Testis (tissue), 3 donors: ENCODE data around the gene ARL5C. TPM values are rescaled to one million over a fixed set of nuclear protein-coding genes. Genes with fewer than 3 reads are reported as not detected.
"Not testable (repeated sequence)": the region's sequence is repeated elsewhere in the genome, so short reads cannot be mapped to it uniquely, and the experiment has no call there.

ENCODE experiments used
- DNase-seq: peaks from one replicate; pipeline ENCODE4 v3.0.0-alpha.2; 2019
- H3K27ac ChIP-seq, 2 donors: fragments of 200-600 bp; sonication (generic); one replicate each; pipeline ENCODE4 v1.5.1; 2019
- H3K27me3 ChIP-seq: fragments of 200-600 bp; sonication (generic); one replicate; pipeline ENCODE4 v1.5.1; 2019
- H3K36me3 ChIP-seq: fragments of 200-600 bp; sonication (generic); one replicate; pipeline ENCODE4 v1.5.1; 2017; ENCODE audit warnings: low read depth; ENCODE audit errors: missing control alignments
- H3K4me1 ChIP-seq: fragments of 200-600 bp; sonication (generic); one replicate; pipeline ENCODE4 v1.5.1; 2019
- H3K4me3 ChIP-seq, 2 donors: fragments of 200-600 bp; sonication (generic); one replicate each; pipeline ENCODE4 v1.5.1; 2017 to 2019
- H3K9me3 ChIP-seq: fragments of 200-600 bp; sonication (generic); one replicate; pipeline ENCODE4 v1.5.1; 2017
- CTCF ChIP-seq, 3 experiments: fragments of 450-650 bp in 2 of 3; fragments of 200-600 bp in 1 of 3; sonication (generic) in 1 of 3; IDR thresholded peaks; one replicate each; pipeline ENCODE4 v1.5.1; 2016 to 2019; ENCODE audit warnings: antibody characterized with exemption in 3 of 3, mild to moderate bottlenecking in 2 of 3, moderate library complexity in 1 of 3
- POLR2A ChIP-seq: fragments of 450-650 bp; IDR thresholded peaks from one replicate; pipeline ENCODE4 v1.6.1; 2017; ENCODE audit warnings: antibody characterized with exemption, mild to moderate bottlenecking, moderate library complexity
- WGBS, 2 donors: methylation state at CpG; one replicate each; pipeline ENCODE4 v1.1.5; 2018; 5-methylcytosine and 5-hydroxymethylcytosine counted together
- intact Hi-C: fragments of 100-400 bp; cut with DNase I; formaldehyde crosslinking; loops from one replicate; pipeline ENCODE4 v1.15.1; 2023; ENCODE audit warnings: low total_unique reads
- polyA plus RNA-seq: library from polyadenylated mRNA; stranded (reverse); fragments of 350-450 nt; fragmentation: Illumina TruSeq; extraction: RNeasy Lipid Tissue Mini Kit (QIAGEN cat#74804); gene quantifications from one replicate; pipeline ENCODE4 v1.2.3, GENCODE V29; 2014; ENCODE audit warnings: low read depth, low replicate concordance; ENCODE audit not compliant: insufficient read depth
- total RNA-seq, 2 donors: library from RNA; depleted of rRNA; stranded (reverse); fragments of >200 nt; gene quantifications; one replicate each; pipeline ENCODE4 v1.2.3, GENCODE V29; 2016

ARL5C gene
- total and polyA plus RNA-seq, 3 donors from 2014 or later: not detected

GRCh38 chr17:39138431-39139160 lies 27.4 kb downstream of the ARL5C start:
- Histone ChIP-seq H3K9me3 (no peaks in the 10 kb centered on the region), H3K4me1 (no peaks in the 10 kb centered on the region), H3K36me3 (no peaks in the 10 kb centered on the region), H3K4me3 (no peak overlapping the region), H3K27ac (no peak overlapping the region), H3K27me3 (no peaks in the 10 kb centered on the region)
- WGBS, 2 donors: 78 to 84% methylated on average over 11 to 13 of the region's 13 CpGs
- no peak for DNase-seq
- TF ChIP-seq CTCF (IDR thresholded peaks at IDR 0.05) (no peak), POLR2A (no peak)
- intact Hi-C loops: no loop called here

- 80 to 87% methylated on average over 6 of the region's 6 CpGs for WGBS, 2 donors
- Histone ChIP-seq H3K4me1 (no peaks in the 10 kb centered on the region), H3K27ac (no peak overlapping the region), H3K36me3 (no peaks in the 10 kb centered on the region), H3K9me3 (no peaks in the 10 kb centered on the region), H3K27me3 (no peaks in the 10 kb centered on the region), H3K4me3 (no peak overlapping the region)
- DNase-seq: no peak
- TF ChIP-seq POLR2A: no peak
- no peak for TF ChIP-seq CTCF (IDR thresholded peaks at IDR 0.05)
- intact Hi-C loops: no loop called here
These were observed 31.1 kb downstream of the ARL5C start for GRCh38 chr17:39134878-39135277.

- TF ChIP-seq POLR2A (no peak), CTCF (IDR thresholded peaks at IDR 0.05) (no peak)
- no peaks in the 10 kb centered on the region for H3K9me3 ChIP-seq
- 85 to 87% methylated on average over 6 to 7 of the region's 7 CpGs for WGBS, 2 donors
- H3K4me1 ChIP-seq: no peaks in the 10 kb centered on the region
- DNase-seq: no peak
- no peaks in the 10 kb centered on the region for H3K36me3 ChIP-seq
- H3K27me3 ChIP-seq: no peaks in the 10 kb centered on the region
- intact Hi-C loops: no loop called here
- H3K4me3 ChIP-seq: no peak overlapping the region
- no peak overlapping the region for H3K27ac ChIP-seq
These were observed 33.8 kb downstream of the ARL5C start for GRCh38 chr17:39132192-39132610.

GRCh38 chr17:39131616-39132015 lies 34.3 kb downstream of the ARL5C start:
- Histone ChIP-seq H3K27ac (no peak overlapping the region), H3K27me3 (no peaks in the 10 kb centered on the region), H3K4me1 (no peaks in the 10 kb centered on the region), H3K4me3 (no peak overlapping the region), H3K36me3 (no peaks in the 10 kb centered on the region), H3K9me3 (no peaks in the 10 kb centered on the region)
- no peak for DNase-seq
- TF ChIP-seq CTCF (IDR thresholded peaks at IDR 0.05): no peak
- no peak for TF ChIP-seq POLR2A
- WGBS, 2 donors: 71 to 89% methylated on average over 5 to 6 of the region's 6 CpGs
- intact Hi-C loops: no loop called here

GRCh38 chr17:39130205-39130604 lies 35.8 kb downstream of the ARL5C start:
- no peaks in the 10 kb centered on the region for H3K4me1 ChIP-seq
- H3K27me3 ChIP-seq: no peaks in the 10 kb centered on the region
- H3K36me3 ChIP-seq: no peaks in the 10 kb centered on the region
- TF ChIP-seq POLR2A (no peak), CTCF (IDR thresholded peaks at IDR 0.05) (no peak)
- intact Hi-C loops: no loop called here
- 92 to 94% methylated on average over 3 of the region's 3 CpGs for WGBS, 2 donors
- no peak for DNase-seq
- no peaks in the 10 kb centered on the region for H3K9me3 ChIP-seq
- H3K27ac ChIP-seq: no peak overlapping the region
- no peak overlapping the region for H3K4me3 ChIP-seq

GRCh38 chr17:39129544-39129943 lies 36.4 kb downstream of the ARL5C start:
- intact Hi-C loops, H3K27ac ChIP-seq: not testable (repeated sequence)
- WGBS, 2 donors: 75 to 78% methylated on average over 6 of the region's 6 CpGs

More at GRCh38 chr17:39129544-39129943, 36.4 kb downstream of the ARL5C start:
- not testable (repeated sequence) for H3K27me3 ChIP-seq, H3K36me3 ChIP-seq, H3K9me3 ChIP-seq, H3K4me3 ChIP-seq, H3K4me1 ChIP-seq, DNase-seq
